ENCODE measurements around the gene KLHDC3.
"Not testable (repeated sequence)": the region's sequence is repeated elsewhere in the genome, so short reads cannot be mapped to it uniquely, and the experiment has no call there.

KLHDC3 gene

GRCh38 chr6:43032326-43032725 is 18.3 kb downstream of the KLHDC3 start:
- DNase-seq = peak; percentile 14

GRCh38 chr6:43033496-43034189 is 19.6 kb downstream of the KLHDC3 start:
- no peak for DNase-seq

DNA sequence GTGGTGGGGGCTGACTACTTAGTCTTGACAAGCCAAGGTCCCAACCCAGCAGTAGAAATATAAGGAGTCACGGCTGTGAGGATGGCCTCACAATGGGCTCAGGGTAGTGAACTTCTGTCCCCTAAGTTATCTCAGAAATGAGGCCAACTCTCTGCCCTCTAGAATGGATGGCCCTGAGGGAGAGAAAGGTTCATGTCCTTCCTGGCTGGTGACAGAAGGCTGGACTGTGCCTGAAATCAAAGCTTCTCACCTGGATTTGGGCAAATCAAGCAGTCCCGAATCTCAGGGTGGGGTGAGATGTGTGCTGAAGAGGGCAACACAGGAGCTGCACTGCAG is 20.1 kb downstream of the KLHDC3 start:
- no peak for DNase-seq

- DNase-seq = no peak
Measured at GRCh38 chr6:43035495-43036194, 21.6 kb downstream of the KLHDC3 start.

DNA sequence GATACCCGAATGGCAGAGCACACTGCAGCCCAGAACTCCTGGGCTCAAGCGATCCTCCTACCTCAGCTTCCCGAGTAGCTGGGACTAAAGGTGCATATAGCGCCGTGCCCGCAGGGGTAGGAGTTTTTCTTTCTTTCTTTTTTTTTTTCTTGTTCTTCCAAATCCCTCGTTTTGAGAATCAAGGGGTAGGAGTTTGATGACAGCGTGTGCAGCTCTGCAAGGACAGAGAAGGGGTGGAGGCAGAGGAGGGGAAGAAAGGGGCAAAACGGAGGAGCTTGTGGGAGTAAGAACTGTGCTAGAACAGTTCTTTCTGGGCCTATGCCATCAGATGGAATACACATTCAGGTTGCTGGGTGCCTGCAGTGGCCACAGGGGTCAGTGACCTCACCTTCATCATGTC is 22.7 kb downstream of the KLHDC3 start:
- DNase-seq = no peak

GRCh38 chr6:43037197-43037596 is 23.1 kb downstream of the KLHDC3 start:
- no peak for DNase-seq

GRCh38 chr6:43037706-43038105 is 23.7 kb downstream of the KLHDC3 start:
- no peak for DNase-seq

DNA sequence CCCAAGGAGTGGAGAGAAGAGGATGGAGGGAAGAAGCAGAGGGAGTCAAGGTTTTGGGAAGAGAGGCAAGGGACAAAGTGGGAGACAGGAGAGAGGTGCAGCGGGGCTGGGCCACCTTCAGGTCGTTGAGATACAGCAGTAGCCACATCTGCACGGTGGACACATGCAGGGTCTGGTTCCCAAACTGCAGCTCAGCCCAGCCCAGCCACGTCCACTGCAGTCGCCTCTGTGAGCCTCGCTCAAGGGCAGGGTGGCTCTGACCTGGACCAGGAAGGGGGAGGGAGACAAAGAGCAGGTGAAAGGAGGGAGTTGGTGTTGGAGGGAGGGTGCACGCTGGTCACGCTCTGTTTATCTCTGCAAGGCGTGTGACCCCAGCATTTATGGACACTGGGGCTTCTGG is 24.7 kb downstream of the KLHDC3 start:
- no peak for DNase-seq

GRCh38 chr6:43040542-43041257 is 26.7 kb downstream of the KLHDC3 start:
- DNase-seq = no peak

GRCh38 chr6:43041475-43041874 is 27.4 kb downstream of the KLHDC3 start:
- not testable (repeated sequence) for DNase-seq

DNA sequence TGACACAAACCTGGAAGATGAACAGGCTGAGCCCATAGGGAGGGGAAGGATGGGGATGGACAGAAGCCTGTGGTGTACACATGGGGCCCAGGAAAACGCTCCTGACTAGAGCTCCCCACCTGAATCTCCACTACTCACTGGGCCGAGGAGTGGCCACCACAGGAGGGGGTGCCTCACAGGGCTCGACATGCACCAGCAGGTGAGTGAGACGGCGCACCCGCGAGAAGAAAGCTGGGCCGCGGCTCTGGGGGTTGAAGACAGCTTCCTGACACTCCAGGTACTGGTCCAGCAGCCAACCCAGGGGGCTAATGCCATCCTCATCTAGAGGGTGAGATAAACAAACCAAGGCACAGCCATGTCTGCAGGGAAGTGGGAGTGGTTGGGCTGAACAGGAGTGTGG is 29.3 kb downstream of the KLHDC3 start:
- no peak for DNase-seq

DNA sequence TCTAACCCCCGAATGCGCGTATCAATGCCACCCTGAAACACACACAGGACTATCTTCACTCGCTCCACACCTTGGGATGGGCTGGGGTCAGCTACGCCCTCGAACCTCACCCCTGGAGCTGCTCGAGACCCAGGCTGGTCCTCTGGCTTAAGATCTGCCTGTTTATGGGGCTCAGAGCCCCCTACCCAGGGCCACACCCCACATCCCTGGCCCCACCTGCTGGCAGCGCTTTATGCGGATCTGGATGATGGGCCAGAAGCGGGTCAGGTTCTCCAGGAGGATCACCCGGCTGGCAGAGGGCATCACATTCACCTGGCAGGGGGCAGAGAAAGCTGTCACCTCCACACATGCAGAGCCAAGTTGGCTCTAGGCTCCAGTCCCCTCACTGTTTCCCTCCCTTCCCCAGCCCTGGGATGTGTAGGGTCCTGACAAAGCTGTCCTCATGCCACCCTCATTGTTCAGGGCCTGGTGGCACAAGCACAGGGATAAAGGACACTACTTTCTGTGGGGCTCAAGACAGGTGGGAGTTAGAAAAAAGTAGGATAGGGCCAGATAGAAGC is 31.4 kb downstream of the KLHDC3 start:
- DNase-seq = no peak

- DNase-seq = no peak
Measured at GRCh38 chr6:43047998-43048397, 33.9 kb downstream of the KLHDC3 start.

- no peak for DNase-seq
Measured at GRCh38 chr6:43050981-43051380, 36.9 kb downstream of the KLHDC3 start.

GRCh38 chr6:43052225-43052841 is 38.3 kb downstream of the KLHDC3 start:
- no peak for DNase-seq

DNA sequence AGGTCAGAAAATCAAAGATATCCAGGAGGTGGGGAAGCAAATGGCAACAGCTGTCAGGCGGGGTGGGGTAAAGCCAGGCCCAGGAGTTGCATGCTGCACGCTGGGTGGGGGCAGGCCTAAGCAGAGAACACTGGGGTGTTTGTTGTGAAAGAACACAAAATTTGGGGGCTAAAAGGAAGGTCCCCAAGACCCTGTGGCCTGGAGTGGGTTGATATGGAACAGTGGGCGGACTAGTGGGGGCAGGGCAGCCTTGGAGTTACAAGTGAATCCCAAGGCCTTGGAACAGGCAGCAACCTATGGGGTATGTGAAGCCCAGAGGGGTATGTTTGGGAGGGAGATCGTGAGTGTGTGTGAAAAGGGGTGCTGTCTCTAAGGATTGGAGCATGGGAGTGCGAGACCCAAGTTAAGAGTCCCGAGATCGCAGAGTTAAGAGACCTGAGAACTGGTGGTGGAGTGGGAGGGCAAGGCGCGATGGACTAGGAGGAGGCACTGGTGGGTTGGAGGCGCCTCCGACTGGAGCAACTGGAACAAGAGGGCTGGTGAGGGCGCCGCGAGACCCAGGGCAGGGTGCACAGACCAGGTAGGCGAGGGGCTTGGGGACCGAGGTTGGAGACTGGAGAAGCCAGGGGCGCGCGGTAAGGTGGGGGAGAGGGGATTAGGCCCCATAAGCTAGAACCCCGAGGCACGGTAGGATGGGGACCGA is 38.9 kb downstream of the KLHDC3 start:
- DNase-seq = peak; percentile 8

- DNase-seq = peak; percentile 97
Measured at GRCh38 chr6:43053545-43054205, 39.6 kb downstream of the KLHDC3 start, which contains the start of gene CUL7. Gene CUL7, minus strand, starts transcription at chr6:43053851. Its CDS starts 1,063 bp downstream, at chr6:43052788.

DNA sequence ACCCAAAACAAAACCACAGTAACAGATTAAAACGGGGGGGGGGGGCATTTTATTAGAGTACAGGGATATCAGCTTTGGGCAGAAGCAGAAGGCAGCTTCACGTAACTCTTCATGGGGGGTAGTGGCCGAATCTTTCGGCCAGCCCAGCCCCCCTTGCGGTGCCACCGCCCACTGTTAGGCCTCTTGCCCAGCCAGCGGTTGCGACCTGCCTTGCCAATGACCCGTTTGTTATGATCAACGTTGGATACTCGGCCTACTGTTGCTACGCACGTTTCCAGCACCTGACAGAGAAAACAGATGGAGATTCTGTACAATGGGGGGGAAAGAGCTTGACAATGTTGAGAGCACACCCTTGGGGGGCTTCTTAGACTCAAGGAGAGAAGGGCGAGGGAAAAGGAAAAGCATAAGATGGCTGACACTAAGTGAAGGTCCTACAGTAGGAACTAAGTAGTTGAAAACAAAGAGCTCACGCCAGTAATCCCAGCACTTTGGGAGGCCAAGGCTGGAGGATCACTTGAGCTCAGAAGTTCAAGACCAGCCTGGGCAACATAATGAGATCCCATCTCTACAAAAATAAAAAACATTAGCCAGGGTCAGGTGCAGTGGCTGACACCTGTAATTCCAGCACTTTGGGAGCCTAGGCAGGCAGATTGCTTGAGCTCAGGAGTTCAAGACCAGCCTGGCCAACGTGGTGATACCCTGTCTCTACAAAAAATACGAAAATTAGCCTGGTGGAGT is 40.3 kb downstream of the KLHDC3 start:
- DNase-seq = no peak

GRCh38 chr6:43055966-43056365 is 41.9 kb downstream of the KLHDC3 start:
- DNase-seq = no peak

- no peak for DNase-seq
Measured at GRCh38 chr6:43058531-43058930, 44.5 kb downstream of the KLHDC3 start.
